OCI-LY1 (cell line): ENCODE measurements around the gene MYO1E.

ENCODE experiments used
- H2AFZ ChIP-seq: fragments of 200-600 bp; sonication (generic), shearing (Covaris generic); 2 replicates; pipeline ENCODE4 v1.6.0; 2014; ENCODE audit warnings: antibody characterized with exemption, mild to moderate bottlenecking, low read length
- H3F3A ChIP-seq: fragments of 200-600 bp; sonication (generic), shearing (Covaris generic); 2 replicates; pipeline ENCODE4 v1.6.0; 2014; ENCODE audit warnings: mild to moderate bottlenecking, antibody characterized with exemption, low read length, moderate library complexity; ENCODE audit not compliant: insufficient read depth
- H3K27ac ChIP-seq: fragments of 200-600 bp; sonication (generic); 2 replicates; pipeline ENCODE4 v1.5.1; 2014; ENCODE audit warnings: low read length, mixed run types, mild to moderate bottlenecking, low read depth; ENCODE audit not compliant: poor library complexity, severe bottlenecking
- H3K27me3 ChIP-seq: fragments of 200-600 bp; sonication (generic); 2 replicates; pipeline ENCODE4 v1.6.0; 2014; ENCODE audit warnings: antibody characterized with exemption, mild to moderate bottlenecking, low read length, moderate library complexity; ENCODE audit not compliant: insufficient read depth
- H3K36me3 ChIP-seq: fragments of 200-600 bp; sonication (generic); 2 replicates; pipeline ENCODE4 v1.6.1; 2014; ENCODE audit warnings: mild to moderate bottlenecking, antibody characterized with exemption, low read length, moderate library complexity, mixed read lengths; ENCODE audit not compliant: insufficient read depth
- H3K4me1 ChIP-seq: fragments of 200-600 bp; sonication (generic); 2 replicates; pipeline ENCODE4 v1.5.1; 2014; ENCODE audit warnings: mild to moderate bottlenecking, low read length, moderate library complexity; ENCODE audit not compliant: insufficient read depth, severe bottlenecking
- H3K4me2 ChIP-seq: fragments of 200-600 bp; sonication (generic), shearing (Covaris generic); 2 replicates; pipeline ENCODE4 v1.6.1; 2014; ENCODE audit warnings: low read length
- H3K4me3 ChIP-seq: fragments of 200-600 bp; sonication (generic); 2 replicates; pipeline ENCODE4 v1.5.1; 2014; ENCODE audit warnings: low read length, low read depth, mild to moderate bottlenecking, mixed read lengths; ENCODE audit not compliant: poor library complexity, severe bottlenecking
- H3K79me2 ChIP-seq: fragments of 200-600 bp; shearing (Covaris generic); 2 replicates; pipeline ENCODE4 v1.6.1; 2016; ENCODE audit warnings: mixed run types, low read length, mixed read lengths; ENCODE audit not compliant: insufficient read depth
- H3K9ac ChIP-seq: fragments of 200-600 bp; sonication (generic), shearing (Covaris generic); 2 replicates; pipeline ENCODE4 v1.6.1; 2014; ENCODE audit warnings: mild to moderate bottlenecking, low read length, mixed read lengths
- H3K9me2 ChIP-seq: fragments of 200-600 bp; sonication (generic), shearing (Covaris generic); 2 replicates; pipeline ENCODE4 v1.6.1; 2014; ENCODE audit warnings: low read depth, mild to moderate bottlenecking, low read length, mixed read lengths
- H3K9me3 ChIP-seq: fragments of 200-600 bp; shearing (Covaris generic); 2 replicates; pipeline ENCODE4 v1.6.1; 2014; ENCODE audit warnings: low read length, mixed read lengths
- H4K20me1 ChIP-seq: fragments of 200-600 bp; sonication (generic), shearing (Covaris generic); 2 replicates; pipeline ENCODE4 v1.6.0; 2016; ENCODE audit warnings: mild to moderate bottlenecking, low read length; ENCODE audit not compliant: insufficient read depth
- CTCF ChIP-seq: fragments of 200-600 bp; sonication (generic), shearing (Covaris generic); IDR thresholded peaks from 2 replicates; pipeline ENCODE4 v1.5.1; 2017; ENCODE audit warnings: mild to moderate bottlenecking, antibody characterized with exemption, low read length, moderate library complexity, mixed read lengths
- EZH2 ChIP-seq: fragments of 200-600 bp; sonication (generic), shearing (Covaris generic); IDR thresholded peaks from 2 replicates; pipeline ENCODE4 v1.8.0; 2017; ENCODE audit warnings: borderline replicate concordance, mixed run types, mild to moderate bottlenecking, antibody characterized with exemption, low read length, moderate library complexity, mixed read lengths

MYO1E gene

GRCh38 chr15:59172289-59172901 is 200.3 kb downstream of the MYO1E start:
- Histone ChIP-seq H3K4me1 (peaks cover 16% of the 10 kb centered on the region), H3K79me2 (no peaks in the 10 kb centered on the region), H4K20me1 (no peaks in the 10 kb centered on the region), H3K9me2 (no peaks in the 10 kb centered on the region), H2AFZ (no peak overlapping the region), H3K9me3 (no peaks in the 10 kb centered on the region), H3K4me3 (no peak overlapping the region), H3K36me3 (peaks cover 78% of the 10 kb centered on the region), H3K9ac (no peak overlapping the region), H3F3A (no peaks in the 10 kb centered on the region; the same call in 1 of the 2 replicates), H3K27me3 (no peaks in the 10 kb centered on the region), H3K27ac (no peak overlapping the region), H3K4me2 (no peak overlapping the region)
- TF ChIP-seq EZH2 (no peak), CTCF (no peak; the same call in 1 of the 2 replicates)

GRCh38 chr15:59171067-59171397 is 201.6 kb downstream of the MYO1E start:
- peaks cover 21% of the 10 kb centered on the region for H3K4me1 ChIP-seq
- no peak overlapping the region for H2AFZ ChIP-seq
- H3K9me2 ChIP-seq, result no peaks in the 10 kb centered on the region
- H4K20me1 ChIP-seq, result no peaks in the 10 kb centered on the region
- H3K27me3 ChIP-seq, result no peaks in the 10 kb centered on the region
- H3K27ac ChIP-seq, result no peak overlapping the region
- H3K9me3 ChIP-seq, result no peaks in the 10 kb centered on the region
- H3K4me3 ChIP-seq, result no peak overlapping the region
- H3K4me2 ChIP-seq, result no peak overlapping the region
- no peaks in the 10 kb centered on the region for H3K79me2 ChIP-seq
- H3F3A ChIP-seq, result no peaks in the 10 kb centered on the region; the same call in 1 of the 2 replicates
- H3K36me3 ChIP-seq, result peaks cover 77% of the 10 kb centered on the region
- no peak overlapping the region for H3K9ac ChIP-seq
- TF ChIP-seq EZH2, result no peak
- TF ChIP-seq CTCF, result no peak

GRCh38 chr15:59170295-59171066 is 202.2 kb downstream of the MYO1E start:
- H3K4me2 ChIP-seq, result no peak overlapping the region
- H3K27ac ChIP-seq, result peak overlapping the region; percentile 48
- peaks cover 76% of the 10 kb centered on the region for H3K36me3 ChIP-seq
- H3K9me3 ChIP-seq, result no peaks in the 10 kb centered on the region
- H2AFZ ChIP-seq, result no peak overlapping the region
- H3K27me3 ChIP-seq, result no peaks in the 10 kb centered on the region
- TF ChIP-seq EZH2 (no peak), CTCF (no peak)
- H3K9me2 ChIP-seq, result no peaks in the 10 kb centered on the region
- no peaks in the 10 kb centered on the region for H4K20me1 ChIP-seq
- peaks cover 22% of the 10 kb centered on the region for H3K4me1 ChIP-seq
- no peaks in the 10 kb centered on the region for H3F3A ChIP-seq
- H3K79me2 ChIP-seq, result no peaks in the 10 kb centered on the region
- H3K9ac ChIP-seq, result no peak overlapping the region
- H3K4me3 ChIP-seq, result no peak overlapping the region
